ENCODE measurements around the gene BOC.

Gene BOC

DNA sequence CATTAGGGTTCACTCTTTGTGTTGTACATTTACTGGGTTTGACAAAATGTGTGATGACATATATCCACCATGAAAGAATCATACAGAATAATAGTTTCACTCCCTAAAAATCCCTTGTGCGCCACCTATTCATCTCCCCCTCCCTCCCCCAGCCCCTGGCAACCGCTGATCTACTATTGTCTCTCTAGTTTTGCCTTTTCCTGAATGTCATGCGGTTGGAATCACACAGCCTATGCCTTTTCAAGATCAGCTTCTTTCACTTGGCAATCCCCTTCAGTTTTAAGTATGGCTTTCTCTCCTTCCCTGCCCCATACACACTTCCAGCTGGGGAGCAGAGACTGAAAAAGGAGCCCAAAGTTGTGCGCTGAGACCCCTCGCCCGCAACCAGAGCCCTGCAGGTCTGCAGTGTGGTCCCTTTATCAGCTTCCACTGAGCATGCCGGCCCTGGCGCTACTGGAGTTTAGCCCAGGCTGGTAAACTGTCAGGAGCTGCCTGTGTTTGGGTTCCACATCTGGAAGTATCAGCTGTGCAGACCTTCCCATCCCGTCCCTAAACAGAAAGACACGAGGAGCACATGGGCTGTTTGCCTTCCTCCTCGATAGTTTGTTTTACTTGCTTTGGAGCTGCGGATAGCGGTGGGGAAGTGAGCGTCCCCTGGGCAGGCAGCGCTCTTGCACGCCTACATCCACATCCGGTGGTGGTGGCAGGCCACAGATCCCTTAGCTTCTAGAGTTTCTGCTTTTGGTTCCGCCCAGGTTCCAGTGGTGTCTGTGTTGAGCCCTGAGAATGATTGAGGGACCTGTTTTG, 12.3 kb downstream of the BOC start:
- peak; percentile 33 for DNase-seq

DNA sequence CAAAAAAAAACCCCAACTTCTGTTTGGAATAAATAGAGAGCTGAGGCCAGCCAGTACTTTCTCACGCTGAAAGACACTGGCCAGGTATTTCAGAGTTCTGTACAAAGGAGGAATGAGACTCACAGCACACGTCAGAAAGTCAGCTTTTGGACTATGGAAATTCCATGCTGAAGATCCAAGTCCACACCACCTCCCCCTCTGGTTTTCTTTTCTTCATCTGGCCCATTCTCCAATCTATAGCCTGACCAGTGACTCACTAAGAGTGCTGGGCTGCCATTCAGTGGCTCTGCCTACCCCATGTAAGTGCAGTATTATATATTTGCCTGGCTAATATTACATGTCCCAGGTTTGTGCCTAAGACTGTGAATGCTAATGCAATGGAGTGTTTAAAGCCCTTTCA, 13.9 kb downstream of the BOC start:
- DNase-seq: no peak

DNA sequence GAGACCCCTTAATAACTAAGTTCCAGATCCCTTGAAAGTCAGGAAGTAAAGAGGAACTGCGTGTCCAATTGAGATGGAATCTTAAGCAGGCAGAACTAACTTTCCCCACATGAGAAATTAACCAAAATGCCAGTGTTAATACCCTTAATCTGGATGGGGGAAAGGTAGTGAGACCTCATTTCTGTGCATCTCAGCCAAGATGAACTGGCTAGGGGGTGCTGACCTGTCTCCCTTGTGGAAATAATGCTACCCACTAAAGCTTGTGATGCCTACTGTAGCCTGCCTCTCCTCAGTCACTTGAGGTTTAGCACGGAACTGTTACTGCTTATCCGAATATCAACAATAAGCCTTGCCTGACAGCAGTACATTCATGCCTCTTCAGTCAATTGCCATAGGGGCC, 15.1 kb downstream of the BOC start:
- no peak for DNase-seq

DNA sequence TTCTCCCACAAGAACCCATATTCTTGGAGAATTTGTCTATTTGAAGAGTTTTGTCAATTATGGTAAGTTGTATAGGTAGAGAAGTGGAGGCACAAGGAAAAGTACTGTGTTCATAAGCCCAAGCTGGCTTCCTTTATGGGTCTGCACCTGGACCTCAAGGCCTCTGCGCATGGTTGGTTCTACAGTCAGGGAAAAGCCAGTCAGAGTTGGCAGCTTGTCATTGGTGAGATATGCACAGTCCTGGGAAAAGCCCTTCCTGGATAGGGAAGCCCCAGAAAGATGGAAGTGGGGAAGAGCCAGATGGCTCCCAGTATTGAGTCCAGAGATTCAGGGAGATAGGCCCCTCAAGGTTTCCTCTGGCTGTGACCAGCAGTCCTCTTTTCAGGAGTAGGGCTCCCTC, 15.8 kb downstream of the BOC start:
- DNase-seq: no peak

DNA sequence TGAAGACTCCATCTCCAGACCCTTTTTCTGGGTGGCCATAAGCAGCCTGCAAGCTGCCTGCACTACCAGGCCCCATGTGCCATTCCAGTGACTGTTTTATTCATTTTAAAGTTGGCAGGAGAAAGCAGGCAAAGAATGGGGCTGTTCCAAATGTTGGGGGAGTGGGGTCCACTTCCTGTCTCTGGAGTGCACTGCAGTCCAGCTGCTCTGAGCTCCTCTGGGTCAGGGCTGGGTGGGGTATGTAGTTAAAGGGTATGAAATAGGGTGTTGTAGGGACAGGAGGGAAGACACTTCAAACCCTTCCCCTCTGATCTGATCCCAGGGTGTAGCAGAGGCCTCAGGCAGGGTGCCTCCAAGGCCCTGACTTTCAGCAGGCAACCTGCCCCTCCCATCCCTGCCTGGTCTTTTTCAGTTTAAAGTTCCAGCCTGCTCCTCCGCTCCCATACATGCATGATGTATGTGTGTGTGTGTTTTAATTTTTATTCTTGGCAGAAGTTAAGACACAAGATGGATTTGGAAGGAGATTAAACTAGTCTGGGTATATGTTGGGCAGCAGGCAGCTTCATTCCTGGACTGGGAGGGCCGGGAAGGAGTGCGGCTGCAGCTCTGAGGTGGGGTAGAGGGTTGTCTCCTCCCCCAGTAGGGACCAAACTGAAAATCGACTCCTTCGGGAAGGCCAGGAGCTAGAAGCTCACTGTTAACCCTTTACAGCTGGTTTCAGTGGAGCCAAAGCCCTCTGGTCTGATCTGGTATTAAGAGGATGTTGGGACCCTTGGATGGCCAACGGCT, 17.3 kb downstream of the BOC start:
- no peak for DNase-seq

DNA sequence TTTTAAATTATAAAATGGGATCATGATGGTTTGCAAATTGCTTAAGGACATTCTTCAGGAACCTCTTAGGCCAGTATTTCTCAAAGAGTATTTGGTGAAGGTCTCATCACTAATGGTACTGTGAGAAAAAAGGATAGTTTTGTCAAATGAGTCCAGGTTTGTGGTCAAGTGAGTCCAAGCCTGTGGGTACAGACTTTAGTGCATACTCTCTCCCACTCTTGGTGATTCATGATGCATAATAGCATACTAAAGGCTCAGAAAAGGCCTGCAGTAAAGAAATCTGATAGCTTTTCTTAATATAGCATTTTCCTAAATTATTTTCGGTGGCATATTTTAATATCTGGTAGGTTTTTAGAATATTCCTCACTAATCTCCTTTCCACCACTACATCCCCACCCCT, 20.0 kb downstream of the BOC start:
- peak; percentile 21 for DNase-seq

DNA sequence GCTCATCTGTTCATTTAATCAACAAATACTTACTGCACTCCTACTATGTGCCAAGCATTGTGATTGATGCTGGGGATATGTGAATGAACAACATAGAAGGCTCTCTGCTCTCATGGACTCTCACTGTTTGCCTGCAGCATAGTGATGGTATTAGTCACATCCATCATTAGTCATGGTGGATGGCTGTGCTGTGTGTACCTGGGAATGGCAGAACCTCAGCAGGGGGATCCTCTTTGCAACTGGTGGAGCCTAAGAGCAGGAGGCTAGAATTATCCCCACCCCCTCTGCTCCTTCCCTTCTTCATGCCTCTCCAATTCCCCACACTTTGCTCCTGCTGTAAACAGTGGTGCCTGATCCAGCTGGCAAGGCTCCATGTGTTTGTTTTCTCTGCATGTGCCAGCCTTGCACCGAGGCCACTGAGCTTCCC, 20.5 kb downstream of the BOC start:
- DNase-seq: no peak

DNA sequence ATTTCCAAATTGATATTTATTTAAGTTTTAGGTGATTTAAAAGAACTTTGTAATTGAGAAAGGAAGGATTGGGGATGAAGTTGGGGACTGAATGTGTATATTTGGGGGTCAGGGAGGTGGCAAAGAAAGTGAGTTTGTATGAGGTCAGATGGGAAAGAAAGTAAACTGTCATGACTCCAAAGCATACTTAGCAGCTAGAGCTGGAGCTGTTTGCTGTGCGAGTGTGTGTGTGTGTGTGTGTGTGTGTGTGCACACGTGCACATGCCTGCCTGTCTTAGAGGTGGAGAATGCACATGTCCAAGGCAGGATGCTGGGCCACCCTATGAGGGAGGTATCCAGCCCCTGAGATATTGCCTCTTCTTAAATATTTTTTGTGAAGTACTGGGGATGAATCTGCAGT, 21.0 kb downstream of the BOC start:
- DNase-seq: no peak

DNA sequence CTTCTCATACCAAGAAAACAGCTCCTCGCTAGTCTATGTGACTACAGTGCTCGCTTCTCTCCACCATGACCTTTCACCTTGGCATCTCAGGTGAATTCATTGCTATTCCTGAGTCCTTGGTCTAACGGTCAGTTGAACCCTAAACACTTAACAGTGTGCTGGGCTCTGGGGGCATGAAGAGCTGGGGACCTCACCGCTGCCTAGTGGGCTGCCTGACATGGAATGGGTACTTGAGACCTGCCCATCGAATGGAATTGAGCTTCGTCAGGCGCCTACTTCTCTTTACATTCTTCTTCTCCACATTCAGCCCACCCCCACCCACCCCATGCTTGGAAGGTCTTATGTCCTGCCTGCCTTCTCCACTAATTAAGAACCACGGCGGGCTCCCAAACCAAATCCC, 22.1 kb downstream of the BOC start:
- no peak for DNase-seq

DNA sequence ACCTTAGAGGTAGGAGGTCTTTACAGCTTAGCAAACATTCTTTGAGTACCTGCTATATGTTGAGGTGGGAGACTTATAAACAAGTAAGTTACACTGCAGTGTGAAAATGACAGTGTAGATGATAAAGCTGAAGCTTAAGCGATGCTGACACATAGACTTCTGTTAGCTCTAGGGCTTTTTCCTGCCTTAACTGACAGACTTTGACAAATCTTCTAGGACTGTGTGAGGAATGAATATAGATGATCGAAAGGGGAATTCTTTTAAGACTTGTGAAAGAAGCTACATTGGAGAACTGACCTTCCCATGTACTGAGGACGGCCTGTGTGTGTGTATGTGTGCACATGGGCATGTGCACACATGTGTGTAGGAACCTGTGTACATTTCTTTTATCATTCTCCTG, 22.7 kb downstream of the BOC start:
- no peak for DNase-seq

DNA sequence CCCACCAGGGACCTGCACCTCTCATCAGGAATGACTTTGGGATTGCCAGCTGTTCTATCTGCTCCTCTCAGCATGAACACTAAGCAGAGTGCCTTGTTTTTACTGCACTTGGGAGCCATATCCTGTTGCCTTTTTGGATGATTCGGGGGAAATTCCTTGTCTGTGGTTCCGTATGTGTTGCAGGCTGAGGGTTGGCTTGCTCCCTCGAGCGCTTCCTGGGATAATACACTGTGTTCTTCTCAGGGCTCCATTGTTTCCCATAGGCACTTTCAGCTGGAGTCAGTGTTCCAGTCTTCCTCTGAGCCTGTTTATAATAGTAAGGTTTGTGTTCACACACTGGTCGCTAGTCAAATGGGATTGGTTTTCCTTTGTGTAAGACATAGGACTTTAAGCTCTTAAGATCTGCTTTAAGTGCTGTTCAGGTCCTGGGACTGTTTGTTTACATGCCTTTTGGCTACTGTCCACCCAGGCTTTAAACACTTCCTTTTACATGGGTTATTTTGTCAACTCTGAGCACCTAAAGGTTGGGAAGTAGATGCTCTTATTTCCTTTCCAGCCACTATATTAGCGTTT, 23.4 kb downstream of the BOC start:
- no peak for DNase-seq

DNA sequence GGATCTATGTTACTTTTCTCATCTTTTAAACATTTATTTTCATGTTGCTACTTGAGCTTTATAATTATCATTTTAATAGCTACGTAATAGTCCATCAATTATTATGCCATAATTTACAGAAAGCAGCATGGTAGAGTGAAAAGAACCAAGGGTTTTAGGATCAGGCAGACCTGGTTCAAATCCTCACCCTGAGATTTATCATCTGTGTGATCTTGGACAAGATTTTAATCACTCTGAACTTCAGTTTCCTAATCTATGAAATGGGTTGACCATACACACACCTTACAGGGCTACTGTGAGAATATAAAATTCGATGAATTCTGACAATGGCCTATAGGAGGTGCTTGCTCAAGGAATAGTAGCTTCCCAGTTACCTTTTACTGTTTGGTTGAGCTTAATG, 27.1 kb downstream of the BOC start:
- DNase-seq: no peak

DNA sequence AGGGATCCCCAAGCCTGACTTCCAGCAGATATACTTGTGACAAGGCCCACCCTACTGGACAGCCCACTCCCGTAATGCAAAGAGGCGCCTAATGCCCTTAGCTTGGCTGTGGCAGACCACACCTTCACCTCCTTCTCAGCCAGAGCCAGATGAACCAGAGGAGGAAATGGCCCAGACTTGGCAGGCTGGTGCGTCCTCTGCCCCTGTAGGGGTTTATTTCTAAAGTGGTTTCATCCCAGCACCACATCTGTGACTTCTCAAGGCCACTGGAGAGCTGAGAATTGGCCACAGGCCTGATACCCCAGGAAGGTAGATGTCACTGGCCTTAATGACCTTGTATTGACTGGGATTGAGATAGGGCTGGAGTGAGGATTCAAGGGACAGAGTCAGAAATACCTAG, 29.5 kb downstream of the BOC start:
- no peak for DNase-seq

DNA sequence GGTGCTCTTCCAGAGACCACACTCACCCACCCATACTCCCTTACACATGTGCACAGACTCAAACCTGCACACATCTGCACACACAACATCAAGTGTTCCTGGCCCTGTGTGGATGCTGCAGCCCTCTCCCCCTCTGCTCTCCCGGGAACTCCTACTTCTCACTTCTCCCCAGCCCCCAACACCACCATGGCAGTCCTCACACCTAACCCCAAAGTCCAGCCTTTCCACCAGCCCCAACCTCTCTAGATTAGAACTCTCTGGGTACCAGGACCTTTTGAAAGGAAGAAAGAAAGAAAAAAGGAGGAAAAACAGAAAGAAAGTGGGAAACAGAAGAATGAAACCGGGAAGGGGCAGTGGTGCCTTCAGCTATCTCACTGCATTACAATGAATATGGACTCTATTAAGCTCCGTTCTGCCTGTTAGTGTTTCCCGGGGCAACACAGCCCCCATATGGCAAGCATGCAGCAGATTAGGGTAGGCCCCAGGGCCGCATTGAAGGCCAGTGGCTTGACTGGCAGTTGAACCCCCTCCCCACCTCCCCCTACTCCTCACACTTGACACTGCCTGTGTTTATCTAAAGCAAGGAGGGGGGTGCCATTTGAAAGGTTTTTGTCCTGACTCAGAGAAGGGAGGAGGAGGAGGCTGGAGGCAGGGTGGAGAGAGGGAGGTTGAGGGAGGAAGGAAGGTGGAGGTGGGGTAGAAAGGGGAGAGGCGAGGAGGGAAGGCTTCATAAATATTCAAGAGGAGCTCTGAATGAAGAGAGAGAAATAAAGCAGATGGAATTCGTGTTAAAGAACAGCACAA, 30.1 kb downstream of the BOC start:
- no peak for DNase-seq

DNA sequence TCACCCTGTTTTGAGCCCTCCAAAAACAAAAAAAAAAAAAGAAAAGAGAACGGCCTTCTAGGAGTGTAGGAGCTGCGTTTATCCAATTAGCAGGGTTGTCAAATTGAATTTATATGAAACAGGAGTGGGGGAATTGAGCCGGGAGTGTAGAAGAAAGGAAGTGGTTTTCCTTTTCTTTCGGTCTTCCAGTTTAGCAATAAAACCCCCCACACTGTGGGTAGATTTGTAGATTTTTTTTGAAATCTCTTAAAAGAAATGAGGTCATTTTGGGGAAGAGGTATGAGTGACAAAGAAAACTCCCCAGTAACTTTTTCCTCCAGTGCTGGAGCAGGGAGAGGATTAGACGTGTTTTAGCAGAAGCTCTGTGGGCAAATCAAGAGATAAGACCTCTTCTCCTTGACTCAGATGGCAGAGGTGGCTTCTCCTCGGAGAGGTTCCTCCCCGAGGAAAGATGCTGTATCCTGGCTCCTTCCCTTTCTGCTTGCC, 30.8 kb downstream of the BOC start:
- no peak for DNase-seq

DNA sequence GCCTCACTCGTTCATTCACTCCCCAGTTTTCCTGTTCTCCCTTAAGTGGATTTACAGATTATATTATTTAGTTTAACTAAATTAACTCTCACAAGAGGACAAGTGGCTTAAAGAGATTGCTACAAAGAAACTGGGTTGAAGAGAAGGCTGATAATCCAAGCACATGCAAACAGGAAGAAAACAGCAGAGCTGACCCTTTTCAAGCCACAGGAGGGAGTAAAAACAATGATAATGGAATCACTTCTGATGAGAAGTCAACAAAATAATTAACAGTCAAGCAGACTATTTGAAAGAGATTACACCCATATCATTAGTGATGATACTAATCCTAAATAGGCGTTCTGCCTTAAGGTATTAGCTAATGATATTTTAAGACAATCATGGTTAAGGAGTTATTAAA, 31.7 kb downstream of the BOC start:
- no peak for DNase-seq

DNA sequence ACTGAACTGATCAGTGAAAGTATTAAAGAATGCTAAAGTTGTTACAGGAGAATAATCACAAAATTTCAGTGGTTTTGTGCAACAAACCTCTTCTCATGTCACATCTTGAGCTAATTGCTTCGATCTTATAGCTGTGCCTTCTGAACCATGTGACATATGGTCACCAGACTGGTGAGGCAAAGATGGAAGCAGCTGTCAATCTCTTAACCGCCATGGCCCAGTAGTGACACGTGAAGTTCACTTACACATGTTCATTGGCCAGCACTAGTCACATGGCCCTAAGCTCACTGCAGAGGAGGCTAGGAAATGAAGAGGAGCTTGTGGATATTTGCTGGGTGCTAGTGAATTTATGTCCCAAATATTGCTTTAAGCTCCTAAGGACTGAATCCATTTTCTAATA, 32.5 kb downstream of the BOC start:
- DNase-seq: no peak

DNA sequence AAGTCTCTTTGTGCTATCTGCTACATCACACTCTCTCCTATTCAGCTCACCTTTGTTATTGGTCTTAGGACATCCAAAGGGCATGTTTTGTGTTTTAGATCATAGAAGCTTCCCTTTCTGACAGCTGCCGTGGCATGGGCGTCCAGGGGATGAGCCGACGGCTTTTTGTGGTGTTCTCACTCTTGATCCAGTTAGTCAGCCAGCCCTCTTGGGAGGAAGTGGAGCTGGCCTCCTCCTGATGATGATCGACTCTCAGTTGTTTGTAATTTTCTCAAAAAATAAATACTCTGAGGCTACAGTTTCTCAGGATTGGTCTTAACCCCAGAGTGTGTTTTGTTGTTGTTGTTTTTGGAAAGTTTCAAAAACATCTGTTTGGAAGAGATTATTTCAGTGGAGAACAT, 34.4 kb downstream of the BOC start:
- no peak for DNase-seq

DNA sequence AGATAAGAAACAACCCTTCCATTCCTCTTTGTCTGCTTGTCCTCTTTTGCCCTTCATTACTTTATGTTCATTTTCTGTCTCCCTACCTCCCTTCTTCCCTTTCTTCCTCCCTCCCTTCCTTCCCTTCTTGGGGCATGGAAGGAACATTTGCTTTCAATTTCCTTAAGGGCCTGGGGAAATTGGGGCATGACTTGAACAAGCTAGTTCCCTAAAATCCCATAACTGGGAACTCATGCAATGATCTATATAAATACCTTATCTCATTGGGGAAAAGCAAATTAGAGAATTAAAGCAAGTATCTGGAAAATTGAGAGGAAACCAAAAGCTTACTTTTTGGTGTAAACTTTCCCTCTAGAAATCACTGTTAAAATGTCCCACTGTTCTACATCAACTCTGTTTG, 35.7 kb downstream of the BOC start:
- DNase-seq: no peak

DNA sequence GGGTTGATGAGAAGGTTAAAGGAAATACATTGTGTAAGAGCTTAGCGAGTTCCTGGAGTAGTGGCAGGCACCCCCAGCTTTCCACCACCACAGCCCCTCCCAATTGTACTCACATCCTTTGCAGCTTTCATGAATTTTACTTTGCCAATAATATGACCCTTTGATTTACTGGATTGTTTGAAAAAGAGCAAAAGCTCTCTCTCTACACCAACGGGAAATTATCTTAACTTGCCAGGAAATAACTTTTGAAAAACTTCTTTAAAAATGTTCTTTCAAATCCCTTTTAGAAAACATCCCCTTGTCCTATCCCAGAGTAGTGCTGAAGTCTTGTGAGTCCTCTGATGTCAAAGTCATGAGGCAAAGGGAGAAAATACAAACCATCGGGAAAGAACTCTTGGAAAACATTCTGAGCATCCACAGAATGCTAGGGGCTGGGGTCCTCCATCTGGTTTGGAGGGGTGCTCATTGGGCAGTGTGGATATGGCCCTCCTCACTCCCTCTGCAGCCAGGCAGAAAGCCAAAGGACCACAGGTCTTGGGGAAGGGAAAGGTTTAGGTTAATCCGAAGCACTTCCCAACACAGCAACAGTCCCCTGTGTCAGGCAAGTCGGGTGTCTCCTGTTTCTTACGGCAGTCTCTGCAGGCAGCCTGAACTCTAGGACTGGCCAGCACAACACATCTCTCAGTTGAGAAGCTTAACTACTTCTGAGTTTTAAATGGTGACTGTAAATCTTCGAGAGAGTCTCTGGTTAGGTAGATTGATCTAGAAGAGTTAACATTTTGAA, 36.5 kb downstream of the BOC start:
- no peak for DNase-seq

DNA sequence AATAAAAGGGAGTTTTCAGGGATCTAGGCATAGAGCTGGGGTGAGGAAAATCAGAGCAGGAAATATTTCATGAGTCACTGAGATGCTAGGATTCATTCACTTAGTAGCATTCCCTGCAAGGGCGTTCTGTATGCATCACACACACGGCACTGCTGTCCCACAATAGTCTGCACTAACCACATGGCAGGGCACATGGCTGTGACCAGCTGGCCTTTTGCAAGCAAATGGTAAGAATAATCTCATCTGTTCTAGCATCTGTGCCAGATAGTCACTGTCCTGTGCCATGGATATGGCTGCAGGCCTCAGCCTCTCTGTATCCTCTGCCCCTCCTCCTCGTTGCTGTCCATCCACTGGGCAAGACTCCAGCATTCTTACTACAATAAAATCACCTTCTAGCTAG, 37.8 kb downstream of the BOC start:
- no peak for DNase-seq

DNA sequence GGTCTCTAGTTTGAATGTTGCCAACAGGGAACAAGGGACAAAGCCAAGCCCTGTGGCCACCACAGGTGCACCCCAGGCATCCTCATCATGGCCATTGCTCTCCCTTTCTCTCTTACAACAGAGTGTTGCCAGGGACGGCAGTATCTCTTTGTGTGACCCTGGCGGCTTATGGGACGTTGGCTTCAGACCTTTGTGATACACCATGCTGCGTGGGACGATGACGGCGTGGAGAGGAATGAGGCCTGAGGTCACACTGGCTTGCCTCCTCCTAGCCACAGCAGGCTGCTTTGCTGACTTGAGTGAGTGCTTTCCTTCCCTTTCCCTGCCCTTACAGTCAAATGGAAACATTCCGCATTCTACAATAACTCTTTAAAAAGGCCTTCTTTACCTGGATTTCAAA, 38.2 kb downstream of the BOC start:
- DNase-seq: no peak
